HepG2 (cell line): ENCODE measurements around the gene XPNPEP1. TPM values are rescaled to one million over a fixed set of nuclear protein-coding genes. Genes with fewer than 3 reads are reported as not detected.

ENCODE experiments used
- ATAC-seq: fragments of 200-7000 bp; cut with Tn5 transposase; 3 replicates; pipeline ENCODE4 v1.9.1; 2020; ENCODE audit warnings: mild to moderate bottlenecking, moderate library complexity
- BruUV-seq: library from RNA; stranded (reverse); fragments of 400-500 nt; replicated peaks from 2 replicates; lab custom pipeline; 2021; lab: Mats Ljungman, UMichigan
- CTCF ChIA-PET: fragments of 300-600 bp; formaldehyde crosslinking; extraction: SDS; loops from one replicate; lab custom pipeline; 2021; ENCODE audit warnings: low total read pairs, inconsistent platforms, low intra/inter-chr PET ratio; lab: Yijun Ruan, JAX
- POLR2A ChIA-PET: fragments of 350-600 bp; sonication (Branson Sonifier 250); formaldehyde crosslinking; loops from one replicate; lab custom pipeline; 2020; ENCODE audit warnings: antibody characterized with exemption, inconsistent platforms; lab: Yijun Ruan, JAX
- DNase-seq: peaks from one replicate; pipeline ENCODE4 v3.0.0-alpha.2; 2015; ENCODE audit warnings: low spot score
- FAIRE-seq: peaks from 3 replicates; lab custom pipeline; 2011; peaks lifted over from hg19 to GRCh38; lab: Jason Lieb, UNC
- H2AFZ ChIP-seq: one replicate; pipeline ENCODE4 v1.6.1; 2011; ENCODE audit warnings: low read length, inconsistent platforms
- H3K27ac ChIP-seq: fragments of 300-600 bp; 3 replicates; pipeline ENCODE4 v1.8.0; 2011; ENCODE audit warnings: mixed run types, mild to moderate bottlenecking, mixed read lengths, low read length, inconsistent platforms; ENCODE audit not compliant: insufficient read depth; ENCODE audit errors: extremely low read length
- H3K27me3 ChIP-seq, 2 experiments: fragments of 200-600 bp in 1 of 2; 2 replicates in 1 of 2; 3 replicates in 1 of 2; pipeline versions ENCODE4 v1.6.0 to v1.8.0; 2011; ENCODE audit warnings: low read length in 2 of 2, mild to moderate bottlenecking in 2 of 2, moderate library complexity in 2 of 2, inconsistent platforms in 1 of 2; ENCODE audit not compliant: insufficient read depth in 2 of 2, control insufficient read depth in 1 of 2
- H3K36me3 ChIP-seq, 2 experiments: fragments of 200-600 bp in 1 of 2; replicated peaks in 1 of 2; 2 replicates in 1 of 2; 3 replicates in 1 of 2; pipeline versions ENCODE4 v1.5.1 to v1.8.0; 2011; ENCODE audit warnings: low read length in 2 of 2, inconsistent platforms in 1 of 2; ENCODE audit not compliant: insufficient read depth in 2 of 2, control insufficient read depth in 1 of 2
- H3K4me1 ChIP-seq: 2 replicates; pipeline ENCODE4 v1.5.1; 2012; ENCODE audit warnings: low read length, inconsistent platforms; ENCODE audit not compliant: insufficient read depth
- H3K4me2 ChIP-seq: 2 replicates; pipeline ENCODE4 v1.6.0; 2011; ENCODE audit warnings: low read depth, low read length, inconsistent platforms
- H3K4me3 ChIP-seq, 3 experiments: fragments of 200-600 bp in 1 of 3; sonication (generic), shearing (Covaris generic) in 1 of 3; replicated peaks in 1 of 3; 2 replicates each; pipeline ENCODE4 v1.5.1; 2011 to 2016; ENCODE audit warnings: low read length in 3 of 3, inconsistent platforms in 2 of 3, low read depth in 2 of 3, mild to moderate bottlenecking in 2 of 3, control low read depth in 1 of 3, mixed read lengths in 1 of 3; ENCODE audit not compliant: insufficient read depth in 1 of 3
- H3K79me2 ChIP-seq: one replicate; pipeline ENCODE4 v1.6.1; 2011; ENCODE audit warnings: low read length, inconsistent platforms; ENCODE audit not compliant: insufficient read depth
- H3K9ac ChIP-seq: 2 replicates; pipeline ENCODE4 v1.6.0; 2011; ENCODE audit warnings: mild to moderate bottlenecking, low read depth, low read length, inconsistent platforms; ENCODE audit not compliant: insufficient read depth
- H3K9me3 ChIP-seq: 2 replicates; pipeline ENCODE4 v1.5.1; 2012; ENCODE audit warnings: mild to moderate bottlenecking, low read length
- H4K20me1 ChIP-seq: 2 replicates; pipeline ENCODE4 v1.6.0; 2011; ENCODE audit warnings: inconsistent platforms, mild to moderate bottlenecking, low read length, moderate library complexity; ENCODE audit not compliant: insufficient read depth
- ELK4 ChIP-seq: sonication (generic); formaldehyde crosslinking; IDR thresholded peaks from 2 replicates; pipeline ENCODE4 v1.9.0; 2021; ENCODE audit warnings: missing genetic modification reagents, borderline replicate concordance
- FOSL2 ChIP-seq: sonication (generic); formaldehyde crosslinking; IDR thresholded peaks from 2 replicates; pipeline ENCODE4 v1.4.0; 2020; ENCODE audit warnings: missing genetic modification reagents
- HMGA1 ChIP-seq: sonication (generic); formaldehyde crosslinking; conservative IDR thresholded peaks from 2 replicates; pipeline ENCODE4 v1.4.0; 2020; ENCODE audit warnings: missing genetic modification reagents
- MTF2 ChIP-seq: sonication (generic); formaldehyde crosslinking; IDR thresholded peaks from 2 replicates; pipeline ENCODE4 v1.5.0; 2020; ENCODE audit warnings: missing genetic modification reagents, borderline replicate concordance
- SATB2 ChIP-seq: sonication (generic); formaldehyde crosslinking; IDR thresholded peaks from 2 replicates; pipeline ENCODE4 v1.5.0; 2020; ENCODE audit warnings: missing genetic modification reagents
- SNAI1 ChIP-seq: sonication (generic); formaldehyde crosslinking; IDR thresholded peaks from 2 replicates; pipeline ENCODE4 v1.5.0; 2020; ENCODE audit warnings: mild to moderate bottlenecking, missing genetic modification reagents, borderline replicate concordance
- SRF ChIP-seq: IDR thresholded peaks from 2 replicates; pipeline ENCODE4 v1.6.1; 2011; ENCODE audit warnings: mild to moderate bottlenecking, low read depth, low read length, moderate library complexity
- TMF1 ChIP-seq: sonication (generic); formaldehyde crosslinking; IDR thresholded peaks from 2 replicates; pipeline ENCODE4 v1.8.1; 2022; ENCODE audit warnings: low read depth, missing genetic modification reagents
- ZFP1 ChIP-seq: IDR thresholded peaks from 2 replicates; pipeline ENCODE4 v1.6.1; 2016
- ZNF30 ChIP-seq: sonication (generic); formaldehyde crosslinking; IDR thresholded peaks from 2 replicates; pipeline ENCODE4 v1.5.0; 2020; ENCODE audit warnings: mild to moderate bottlenecking, missing genetic modification reagents
- WGBS: methylation state at CpG from one replicate; pipeline ENCODE4 v1.1.6; 2017; ENCODE audit warnings: low lambda C conversion rate; 5-methylcytosine and 5-hydroxymethylcytosine counted together
- in situ Hi-C: cut with HindIII; loops from 2 replicates; pipeline ENCODE4 v1.10.0; 2017; ENCODE audit warnings: low pct_unique_long_range_greater_than_20kb; ENCODE audit not compliant: extremely low pct_ligation_motif_present
- intact Hi-C: fragments of 100-400 bp; cut with micrococcal nuclease; formaldehyde crosslinking; loops from one replicate; pipeline ENCODE4 v1.10.0; 2022; ENCODE audit not compliant: unreplicated experiment
- polyA plus RNA-seq, 8 experiments: library from polyadenylated mRNA; depleted of rRNA in 3 of 8; stranded (reverse) in 7 of 8; unstranded in 1 of 8; fragments of >200 nt; fragmentation: Illumina TruSeq in 4 of 8; extraction: Trizol in 4 of 8; gene quantifications; 2 replicates each; pipeline versions ENCODE4 v1.2.1 to v1.2.3, GENCODE V29; 2011 to 2016; ENCODE audit warnings: low read depth in 4 of 8, missing spikeins in 1 of 8, mixed read lengths in 1 of 8; ENCODE audit not compliant: insufficient read depth in 1 of 8
- total RNA-seq, 5 experiments: library from RNA; depleted of rRNA; stranded (reverse); fragments of >200 nt; fragmentation: Illumina TruSeq; extraction: Trizol; gene quantifications; 2 replicates each; pipeline ENCODE4 v1.2.3, GENCODE V29; 2016; ENCODE audit warnings: low read depth in 1 of 5

Gene XPNPEP1
- total and polyA plus RNA-seq, 2 of the 13 experiments (the other 11 are each of a cell fraction or from before 2014, with no cell fraction given): 30.3 to 55.5 TPM

GRCh38 chr10:109926825-109927224 lies 3.5 kb upstream of the XPNPEP1 start:
- FAIRE-seq: no peak
- ChIA-PET POLR2A (no interaction called here), CTCF (no interaction called here)
- H3K9me3 ChIP-seq: no peaks in the 10 kb centered on the region
- in situ Hi-C loops (no loop called here), intact Hi-C loops (no loop called here)
- H2AFZ ChIP-seq: no peak overlapping the region
- no peaks in the 10 kb centered on the region for H3K36me3 ChIP-seq
- TF ChIP-seq TMF1 (CRISPR knock-in tag) (no peak), HMGA1 (no peak), ZFP1 (CRISPR knock-in tag) (no peak), SATB2 (CRISPR knock-in tag) (no peak), SRF (no peak), ELK4 (no peak), FOSL2 (CRISPR knock-in tag) (no peak), ZNF30 (no peak), MTF2 (no peak), SNAI1 (CRISPR knock-in tag) (no peak)
- H3K4me3 ChIP-seq: no peak overlapping the region
- no peak overlapping the region for H3K9ac ChIP-seq
- no TSS peak for BruUV-seq
- peaks cover 1 to 27% of the 10 kb centered on the region in 2 experiments; a peak in 3 of 5 replicates for H3K27me3 ChIP-seq
- no peaks in the 10 kb centered on the region for H3K79me2 ChIP-seq
- no peak for DNase-seq
- ATAC-seq: no peak
- H3K27ac ChIP-seq: no peak overlapping the region
- H4K20me1 ChIP-seq: no peaks in the 10 kb centered on the region
- H3K4me1 ChIP-seq: peaks cover 37% of the 10 kb centered on the region
- WGBS: 5% methylated on average over 2 of the region's 2 CpGs
- no peak overlapping the region for H3K4me2 ChIP-seq
